Measurements from ENCODE around the gene ERBB4.

ERBB4 gene

GRCh38 chr2:212416086-212416485 is 122.5 kb downstream of the ERBB4 start:
- DNase-seq (ENCODE audit: low read depth): no peak
- TF ChIP-seq, protein P1, sequence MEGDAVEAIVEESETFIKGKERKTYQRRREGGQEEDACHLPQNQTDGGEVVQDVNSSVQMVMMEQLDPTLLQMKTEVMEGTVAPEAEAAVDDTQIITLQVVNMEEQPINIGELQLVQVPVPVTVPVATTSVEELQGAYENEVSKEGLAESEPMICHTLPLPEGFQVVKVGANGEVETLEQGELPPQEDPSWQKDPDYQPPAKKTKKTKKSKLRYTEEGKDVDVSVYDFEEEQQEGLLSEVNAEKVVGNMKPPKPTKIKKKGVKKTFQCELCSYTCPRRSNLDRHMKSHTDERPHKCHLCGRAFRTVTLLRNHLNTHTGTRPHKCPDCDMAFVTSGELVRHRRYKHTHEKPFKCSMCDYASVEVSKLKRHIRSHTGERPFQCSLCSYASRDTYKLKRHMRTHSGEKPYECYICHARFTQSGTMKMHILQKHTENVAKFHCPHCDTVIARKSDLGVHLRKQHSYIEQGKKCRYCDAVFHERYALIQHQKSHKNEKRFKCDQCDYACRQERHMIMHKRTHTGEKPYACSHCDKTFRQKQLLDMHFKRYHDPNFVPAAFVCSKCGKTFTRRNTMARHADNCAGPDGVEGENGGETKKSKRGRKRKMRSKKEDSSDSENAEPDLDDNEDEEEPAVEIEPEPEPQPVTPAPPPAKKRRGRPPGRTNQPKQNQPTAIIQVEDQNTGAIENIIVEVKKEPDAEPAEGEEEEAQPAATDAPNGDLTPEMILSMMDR (conservative IDR thresholded peaks at IDR 0.05; ENCODE audit: low read depth, low read length): no peak

DNA sequence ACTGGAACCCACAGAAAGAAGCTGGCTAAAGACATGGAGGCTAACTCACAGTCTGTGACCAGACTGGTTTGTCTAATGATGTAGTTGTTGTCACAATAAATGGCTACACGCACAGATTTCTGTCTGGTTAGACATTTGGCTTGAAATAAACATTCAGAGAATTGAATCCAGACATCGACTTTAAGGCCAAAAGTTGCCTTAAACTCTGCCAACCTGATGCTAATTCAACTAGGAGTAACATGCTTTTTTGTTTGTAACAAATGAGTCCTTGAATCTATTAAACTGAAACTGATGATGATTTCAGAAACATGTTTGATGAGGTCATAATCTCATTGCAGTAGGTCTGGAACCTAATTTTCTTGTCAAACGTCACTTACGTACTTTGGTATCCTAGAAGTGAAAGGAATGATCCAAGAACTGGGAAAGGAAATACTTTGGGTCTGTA is 123.8 kb downstream of the ERBB4 start:
- no peak overlapping the region for H3K4me3 ChIP-seq (ENCODE audit: low read depth, low read length)
- DNase-seq (ENCODE audit: low read depth): no peak
- TF ChIP-seq, protein P1 (conservative IDR thresholded peaks at IDR 0.05; ENCODE audit: low read depth, low read length): no peak

More at GRCh38 chr2:212416086-212416485, 122.5 kb downstream of the ERBB4 start:
- H3K4me3 ChIP-seq (ENCODE audit: low read depth, low read length): no peak overlapping the region

DNA sequence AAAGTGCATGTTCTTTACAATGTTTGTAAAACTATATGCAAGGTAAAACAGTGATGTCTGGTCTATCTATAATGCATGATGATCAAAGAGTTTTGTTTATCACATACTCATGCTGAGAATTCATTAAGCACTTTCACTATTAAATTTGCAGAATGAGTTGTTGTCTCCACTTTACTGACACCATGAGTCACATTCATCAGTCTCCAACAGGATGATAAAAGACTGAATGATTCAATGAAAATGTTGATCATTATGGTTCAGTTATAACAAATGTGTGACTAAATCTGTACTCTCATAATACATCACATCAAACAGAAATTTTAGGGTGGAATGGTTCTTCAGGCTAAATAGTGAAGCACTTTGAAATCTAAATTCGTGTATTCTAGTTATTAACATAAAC is 129.0 kb downstream of the ERBB4 start:
- DNase-seq (ENCODE audit: low read depth): no peak
- no peak overlapping the region for H3K4me3 ChIP-seq (ENCODE audit: low read depth, low read length)

GRCh38 chr2:212408524-212408923 is 130.1 kb downstream of the ERBB4 start:
- no peak overlapping the region for H3K4me3 ChIP-seq (ENCODE audit: low read depth, low read length)
- DNase-seq (ENCODE audit: low read depth): no peak
- TF ChIP-seq, protein P1 (conservative IDR thresholded peaks at IDR 0.05; ENCODE audit: low read depth, low read length): no peak

More for the DNA sequence above, 129.0 kb downstream of the ERBB4 start:
- TF ChIP-seq, protein P1 (conservative IDR thresholded peaks at IDR 0.05; ENCODE audit: low read depth, low read length): no peak

- no peak for DNase-seq (ENCODE audit: low read depth)
- H3K4me3 ChIP-seq (ENCODE audit: low read depth, low read length): no peak overlapping the region
- TF ChIP-seq, protein P1 (conservative IDR thresholded peaks at IDR 0.05; ENCODE audit: low read depth, low read length): no peak
Observed at GRCh38 chr2:212406716-212407115, 131.9 kb downstream of the ERBB4 start.

DNA sequence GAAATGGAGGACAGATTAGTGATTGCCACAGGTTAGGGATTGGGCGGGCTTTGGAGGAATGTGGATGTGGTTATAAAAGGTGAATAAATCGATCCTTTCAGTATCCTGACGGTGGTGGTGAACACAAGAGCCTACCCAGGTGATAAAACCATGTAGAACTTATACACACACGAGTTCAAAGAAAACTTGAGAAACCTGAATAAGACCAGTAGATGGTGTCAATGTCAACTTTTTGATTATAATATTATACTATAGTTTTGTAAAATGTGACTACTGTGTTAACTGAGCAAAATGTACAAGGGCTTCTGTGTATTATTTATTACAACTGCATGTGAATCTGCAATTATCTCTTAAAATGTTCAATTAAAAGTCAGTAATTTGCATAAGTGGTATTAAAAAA is 136.3 kb downstream of the ERBB4 start:
- no peak overlapping the region for H3K4me3 ChIP-seq (ENCODE audit: low read depth, low read length)
- TF ChIP-seq, protein P1 (conservative IDR thresholded peaks at IDR 0.05; ENCODE audit: low read depth, low read length): no peak

GRCh38 chr2:212398316-212398715 is 140.3 kb downstream of the ERBB4 start:
- no peak for DNase-seq (ENCODE audit: low read depth)
- H3K4me3 ChIP-seq (ENCODE audit: low read depth, low read length): no peak overlapping the region
- TF ChIP-seq, protein P1 (conservative IDR thresholded peaks at IDR 0.05; ENCODE audit: low read depth, low read length): no peak

More for the DNA sequence above, 136.3 kb downstream of the ERBB4 start:
- DNase-seq (ENCODE audit: low read depth): no peak

All from choroid plexus epithelial cell (primary cell).